ENCODE measurements around the gene TCN2. TPM values are rescaled to one million over a fixed set of nuclear protein-coding genes. Genes with fewer than 3 reads are reported as not detected.

The TCN2 gene
- total and polyA plus RNA-seq, 10 donors: 7.3 to 110 (median 48.5) TPM

- no peak overlapping the region for H3K27ac ChIP-seq
- no peak for DNase-seq
- WGBS, 5 donors: 59 to 73% (median 68%) methylated on average over 4 to 5 of the region's 5 CpGs
Measured at GRCh38 chr22:30650508-30651116, 43.6 kb downstream of the TCN2 start.

GRCh38 chr22:30652852-30653251 lies 45.9 kb downstream of the TCN2 start:
- intact Hi-C loops (cut with DNase I; ENCODE audit: low total_unique reads): no loop called here

More at GRCh38 chr22:30650508-30651116, 43.6 kb downstream of the TCN2 start:
- TF ChIP-seq CTCF (IDR thresholded peaks at IDR 0.05 in 8 of 11, conservative IDR thresholded peaks at IDR 0.05 in 3 of 11) (no peak), POLR2AphosphoS5 (IDR thresholded peaks at IDR 0.05) (no peak), POLR2A (IDR thresholded peaks at IDR 0.05) (no peak)
- no peaks in the 10 kb centered on the region for H3K27me3 ChIP-seq (replicated peaks in 1 of 7)
- H3K4me1 ChIP-seq: peaks cover 0 to 5% (median 2%) of the 10 kb centered on the region in 6 donors
- H3K9me3 ChIP-seq: no peaks in the 10 kb centered on the region
- H3K4me3 ChIP-seq: no peak overlapping the region
- intact Hi-C loops (cut with DNase I; ENCODE audit: low total_unique reads): no loop called here
- peaks cover 0 to 26% (median 0%) of the 10 kb centered on the region in 6 donors for H3K36me3 ChIP-seq

GRCh38 chr22:30654361-30654760 lies 47.4 kb downstream of the TCN2 start:
- no peak for DNase-seq
- Histone ChIP-seq H3K36me3 (peaks cover 0 to 18% (median 0%) of the 10 kb centered on the region in 6 donors), H3K27me3 (replicated peaks in 1 of 7) (no peaks in the 10 kb centered on the region), H3K4me1 (peaks cover 0 to 4% (median 1%) of the 10 kb centered on the region in 6 donors), H3K4me3 (no peak overlapping the region), H3K27ac (no peak overlapping the region), H3K9me3 (no peaks in the 10 kb centered on the region)
- TF ChIP-seq POLR2AphosphoS5 (IDR thresholded peaks at IDR 0.05) (no peak), CTCF (IDR thresholded peaks at IDR 0.05 in 8 of 11, conservative IDR thresholded peaks at IDR 0.05 in 3 of 11) (no peak), POLR2A (IDR thresholded peaks at IDR 0.05) (no peak)
- 94 to 98% (median 96%) methylated on average over 12 to 14 of the region's 14 CpGs for WGBS, 5 donors
- intact Hi-C loops (cut with DNase I; ENCODE audit: low total_unique reads): no loop called here

More at GRCh38 chr22:30652852-30653251, 45.9 kb downstream of the TCN2 start:
- peaks cover 0 to 12% (median 0%) of the 10 kb centered on the region in 6 donors for H3K36me3 ChIP-seq
- TF ChIP-seq CTCF (IDR thresholded peaks at IDR 0.05 in 8 of 11, conservative IDR thresholded peaks at IDR 0.05 in 3 of 11): no peak
- TF ChIP-seq POLR2A (IDR thresholded peaks at IDR 0.05): no peak
- no peak for TF ChIP-seq POLR2AphosphoS5 (IDR thresholded peaks at IDR 0.05)
- no peaks in the 10 kb centered on the region for H3K9me3 ChIP-seq
- no peak overlapping the region for H3K27ac ChIP-seq
- no peak for DNase-seq
- H3K27me3 ChIP-seq (replicated peaks in 1 of 7): no peaks in the 10 kb centered on the region
- H3K4me3 ChIP-seq: no peak overlapping the region
- H3K4me1 ChIP-seq: peaks cover 0 to 5% (median 2%) of the 10 kb centered on the region in 6 donors
- WGBS, 5 donors: 77 to 94% (median 90%) methylated on average over 2 of the region's 2 CpGs

GRCh38 chr22:30655532-30655931 lies 48.6 kb downstream of the TCN2 start:
- 86 to 91% (median 87%) methylated on average over 3 of the region's 3 CpGs for WGBS, 5 donors
- Histone ChIP-seq H3K9me3 (no peaks in the 10 kb centered on the region), H3K27ac (no peak overlapping the region), H3K4me3 (no peak overlapping the region), H3K36me3 (peaks cover 0 to 22% (median 0%) of the 10 kb centered on the region in 6 donors), H3K4me1 (no peaks in the 10 kb centered on the region), H3K27me3 (replicated peaks in 1 of 7) (no peaks in the 10 kb centered on the region)
- DNase-seq: no peak
- intact Hi-C loops (cut with DNase I; ENCODE audit: low total_unique reads): no loop called here
- TF ChIP-seq POLR2AphosphoS5 (IDR thresholded peaks at IDR 0.05): no peak

Measured in spleen (tissue), 11 donors.